ENCODE data around the gene DIRAS3.

- TF ChIP-seq EZH2 (IDR thresholded peaks at IDR 0.05) (no peak), CTCF (IDR thresholded peaks at IDR 0.05) (no peak)
These were observed 43.3 kb upstream of the DIRAS3 start for GRCh38 chr1:68093737-68094136.

All from neural progenitor cell (in vitro differentiated cells).